Tibial artery (tissue), 4 donors: ENCODE data around the gene PKD1L1.
A peak's percentile ranks its signal among the peaks of the same experiment; 100 is the strongest.
"Not testable (repeated sequence)": the region's sequence is repeated elsewhere in the genome, so short reads cannot be mapped to it uniquely, and the experiment has no call there.

Experiments
- DNase-seq, 2 donors: peaks; one replicate each; pipeline ENCODE4 v3.0.0-alpha.2; 2019
- H3K27ac ChIP-seq, 2 donors: fragments of 200-600 bp; sonication (generic) in 1 of 2; 1 replicate in 1 of 2; 2 replicates in 1 of 2; pipeline ENCODE4 v1.5.1; 2018 to 2019; ENCODE audit warnings: mild to moderate bottlenecking in 1 of 2
- H3K27me3 ChIP-seq, 2 donors: fragments of 200-600 bp; sonication (generic) in 1 of 2; one replicate each; pipeline versions ENCODE4 v1.5.1 to v1.6.0; 2016 to 2019
- H3K36me3 ChIP-seq, 3 donors: fragments of 200-600 bp; sonication (generic) in 2 of 3; one replicate each; pipeline ENCODE4 v1.5.1; 2016 to 2019; ENCODE audit warnings: mild to moderate bottlenecking in 2 of 3
- H3K4me1 ChIP-seq, 4 donors: fragments of 200-600 bp; sonication (generic) in 2 of 4; 1 replicate in 3 of 4; 2 replicates in 1 of 4; pipeline ENCODE4 v1.5.1; 2016 to 2019
- H3K4me3 ChIP-seq, 2 donors: fragments of 200-600 bp; sonication (generic) in 1 of 2; 1 replicate in 1 of 2; 2 replicates in 1 of 2; pipeline ENCODE4 v1.5.1; 2018 to 2019; ENCODE audit warnings: mild to moderate bottlenecking in 2 of 2
- H3K9me3 ChIP-seq, 3 donors: fragments of 200-600 bp; sonication (generic) in 1 of 3; one replicate each; pipeline ENCODE4 v1.5.1; 2016 to 2019
- CTCF ChIP-seq, 2 experiments: fragments of 200-600 bp in 1 of 2; fragments of 450-650 bp in 1 of 2; IDR thresholded peaks; one replicate each; pipeline ENCODE4 v1.5.1; 2017 to 2019; ENCODE audit warnings: antibody characterized with exemption in 2 of 2, mild to moderate bottlenecking in 1 of 2, moderate library complexity in 1 of 2
- intact Hi-C: fragments of 100-400 bp; cut with DNase I; formaldehyde crosslinking; loops from one replicate; pipeline ENCODE4 v1.15.0; 2023; ENCODE audit warnings: low total_unique reads

PKD1L1 gene

GRCh38 chr7:47946581-47947354, 1.5 kb downstream of the PKD1L1 start:
- Histone ChIP-seq H3K27me3 (no peaks in the 10 kb centered on the region), H3K9me3 (no peaks in the 10 kb centered on the region), H3K36me3 (no peaks in the 10 kb centered on the region), H3K4me3 (no peak overlapping the region), H3K4me1 (peaks cover 0 to 4% (median 2%) of the 10 kb centered on the region in 4 donors), H3K27ac (no peak overlapping the region)
- DNase-seq: no peak
- intact Hi-C loops: no loop called here
- no peak for TF ChIP-seq CTCF (IDR thresholded peaks at IDR 0.05)

- Histone ChIP-seq H3K4me3 (no peak overlapping the region), H3K27ac (no peak overlapping the region), H3K36me3 (no peaks in the 10 kb centered on the region), H3K9me3 (no peaks in the 10 kb centered on the region), H3K4me1 (peaks cover 0 to 18% (median 12%) of the 10 kb centered on the region in 4 donors), H3K27me3 (no peaks in the 10 kb centered on the region)
- intact Hi-C loops: loop anchor here (2.0 kb wide), 1 partner anchor 165 kb away; no protein-coding TSS in a partner anchor
- TF ChIP-seq CTCF (IDR thresholded peaks at IDR 0.05): peak; percentile 75 to 79
- DNase-seq: peak; percentile 82 to 91
Measured at GRCh38 chr7:47945261-47946015, 2.8 kb downstream of the PKD1L1 start.

- Histone ChIP-seq H3K36me3 (no peaks in the 10 kb centered on the region), H3K27ac (no peak overlapping the region), H3K9me3 (no peaks in the 10 kb centered on the region), H3K4me1 (peaks cover 0 to 22% (median 16%) of the 10 kb centered on the region in 4 donors), H3K4me3 (no peak overlapping the region), H3K27me3 (no peaks in the 10 kb centered on the region)
- TF ChIP-seq CTCF (IDR thresholded peaks at IDR 0.05): no peak
- intact Hi-C loops: loop anchor here (2.0 kb wide), 1 partner anchor 166 kb away; no protein-coding TSS in a partner anchor
- no peak for DNase-seq
Measured at GRCh38 chr7:47944536-47945260, 3.6 kb downstream of the PKD1L1 start.

GRCh38 chr7:47943676-47944474, 4.4 kb downstream of the PKD1L1 start:
- H3K36me3 ChIP-seq: no peaks in the 10 kb centered on the region
- TF ChIP-seq CTCF (IDR thresholded peaks at IDR 0.05): no peak
- intact Hi-C loops: loop anchor here (2.0 kb wide), 1 partner anchor 167 kb away; no protein-coding TSS in a partner anchor
- H3K27me3 ChIP-seq: no peaks in the 10 kb centered on the region
- peaks cover 0 to 22% (median 16%) of the 10 kb centered on the region in 4 donors for H3K4me1 ChIP-seq
- H3K27ac ChIP-seq: no peak overlapping the region
- DNase-seq: no peak
- H3K9me3 ChIP-seq: no peaks in the 10 kb centered on the region
- H3K4me3 ChIP-seq: no peak overlapping the region

- H3K27me3 ChIP-seq, DNase-seq, H3K4me3 ChIP-seq, H3K27ac ChIP-seq, H3K36me3 ChIP-seq, H3K9me3 ChIP-seq, intact Hi-C loops: not testable (repeated sequence)
- H3K4me1 ChIP-seq: peaks cover 0 to 22% (median 16%) of the 10 kb centered on the region in 4 donors
Measured at GRCh38 chr7:47942651-47943050, 5.6 kb downstream of the PKD1L1 start.
